Activated T-cell treated with anti-CD3 and anti-CD28 coated beads for 24 hours (primary cell): ENCODE results near the gene TMEM92.
A peak's percentile ranks its signal among the peaks of the same experiment; 100 is the strongest.
"Not testable (repeated sequence)": the region's sequence is repeated elsewhere in the genome, so short reads cannot be mapped to it uniquely, and the experiment has no call there.

Experiments
- DNase-seq: peaks from one replicate; pipeline ENCODE4 v3.0.0-alpha.2; 2020; ENCODE audit warnings: low read depth

TMEM92 gene

DNA sequence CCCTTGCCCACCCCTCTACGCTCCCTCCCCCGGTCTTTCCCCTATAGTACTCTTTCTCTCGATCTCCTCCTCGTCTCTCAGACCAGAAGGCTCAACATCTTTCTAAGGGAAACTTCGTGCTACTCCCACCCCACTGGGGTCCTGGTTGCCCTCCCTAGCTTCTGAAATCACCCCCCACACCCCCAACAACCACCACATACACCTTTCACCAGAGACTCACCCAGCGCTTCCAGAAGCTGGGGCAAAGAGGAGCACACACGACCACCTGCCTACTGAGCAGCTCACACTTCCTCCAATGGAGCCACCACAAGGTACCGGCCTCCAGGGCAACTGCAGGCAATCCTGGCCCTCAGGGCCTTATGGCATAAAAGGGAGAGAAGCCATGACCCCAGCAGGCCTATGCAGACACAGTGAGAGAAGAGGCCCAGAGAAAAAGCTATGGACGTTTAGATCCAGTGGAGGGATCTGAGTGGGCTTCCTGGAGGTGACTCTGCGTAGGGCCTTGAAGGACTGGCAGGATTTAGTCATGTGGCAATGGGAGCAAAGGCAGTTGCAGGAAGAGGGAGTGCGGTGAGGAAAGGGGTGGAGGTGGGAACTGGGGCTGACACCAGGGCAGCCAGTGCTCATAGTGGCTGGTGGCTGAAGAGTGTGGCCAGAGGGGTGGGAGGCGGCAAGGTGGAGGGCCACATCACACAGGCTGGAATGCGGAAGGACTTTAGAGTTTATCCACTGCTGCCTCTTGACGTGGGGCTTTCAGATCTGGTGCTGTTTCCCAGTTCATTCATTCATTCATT lies 12.1 kb upstream of the TMEM92 start:
- no peak for DNase-seq

GRCh38 chr17:50263331-50264262 lies 10.7 kb upstream of the TMEM92 start:
- DNase-seq: no peak

DNA sequence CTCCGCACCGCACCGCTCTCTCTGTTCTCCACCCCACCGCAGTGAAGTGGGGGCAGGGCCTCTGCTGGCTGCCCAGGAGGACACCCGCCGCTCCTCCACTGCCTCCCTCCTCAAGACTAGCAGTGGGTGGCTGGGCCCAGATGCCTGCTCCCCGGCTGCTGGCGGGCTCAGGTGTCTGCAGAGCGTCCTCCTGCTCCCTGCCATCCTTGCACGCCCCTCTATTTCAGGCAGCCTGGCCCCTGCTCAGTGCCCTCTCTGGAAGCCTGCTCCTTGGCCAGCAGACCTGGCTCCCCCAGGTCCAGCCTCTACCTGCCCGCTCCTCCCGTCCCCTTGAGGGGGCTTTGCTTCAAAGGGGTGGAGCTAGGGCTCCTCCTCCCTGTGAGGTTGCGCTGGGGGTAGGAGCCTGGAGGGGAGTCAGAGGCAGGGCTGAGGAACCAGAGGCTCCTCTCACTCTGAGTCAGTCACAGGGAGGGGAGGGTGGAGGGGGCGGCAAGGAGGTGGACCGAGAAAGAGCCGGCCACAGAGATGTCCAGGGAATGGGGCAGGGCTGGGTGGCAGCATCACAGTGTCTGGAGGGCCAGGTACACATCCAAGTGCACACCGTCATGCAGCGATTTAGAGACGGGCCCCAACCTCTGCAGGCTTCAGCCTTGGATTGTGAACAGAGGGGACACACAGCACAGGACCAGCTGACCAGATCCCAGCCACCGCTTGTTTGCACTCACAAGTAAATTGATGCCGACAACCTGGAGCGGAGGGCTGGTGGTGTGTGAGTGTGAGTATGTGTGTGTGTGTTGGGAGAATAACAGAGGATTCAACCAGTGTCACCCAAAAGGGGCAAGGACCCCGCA lies 9.8 kb upstream of the TMEM92 start:
- no peak for DNase-seq

DNA sequence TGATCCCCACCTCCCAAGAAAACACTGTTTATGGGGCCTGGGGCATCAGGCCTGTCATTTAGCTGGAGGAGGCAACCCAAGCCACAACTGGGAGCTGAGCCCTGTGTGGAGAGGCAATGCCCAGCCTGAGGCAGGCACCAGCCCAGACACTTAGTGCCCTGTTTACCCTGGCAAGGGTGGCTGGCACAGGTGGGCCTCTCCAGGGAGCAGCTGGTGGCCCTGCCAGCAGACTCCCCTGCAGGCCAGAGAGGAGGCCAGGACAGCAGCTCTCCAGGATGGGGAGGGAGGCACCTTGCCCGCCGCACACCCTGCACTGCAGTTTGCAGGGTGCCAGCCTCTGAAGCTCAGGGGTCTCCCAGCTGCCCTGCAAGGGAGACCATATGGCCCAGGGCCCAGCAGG lies 9.1 kb upstream of the TMEM92 start:
- no peak for DNase-seq

DNA sequence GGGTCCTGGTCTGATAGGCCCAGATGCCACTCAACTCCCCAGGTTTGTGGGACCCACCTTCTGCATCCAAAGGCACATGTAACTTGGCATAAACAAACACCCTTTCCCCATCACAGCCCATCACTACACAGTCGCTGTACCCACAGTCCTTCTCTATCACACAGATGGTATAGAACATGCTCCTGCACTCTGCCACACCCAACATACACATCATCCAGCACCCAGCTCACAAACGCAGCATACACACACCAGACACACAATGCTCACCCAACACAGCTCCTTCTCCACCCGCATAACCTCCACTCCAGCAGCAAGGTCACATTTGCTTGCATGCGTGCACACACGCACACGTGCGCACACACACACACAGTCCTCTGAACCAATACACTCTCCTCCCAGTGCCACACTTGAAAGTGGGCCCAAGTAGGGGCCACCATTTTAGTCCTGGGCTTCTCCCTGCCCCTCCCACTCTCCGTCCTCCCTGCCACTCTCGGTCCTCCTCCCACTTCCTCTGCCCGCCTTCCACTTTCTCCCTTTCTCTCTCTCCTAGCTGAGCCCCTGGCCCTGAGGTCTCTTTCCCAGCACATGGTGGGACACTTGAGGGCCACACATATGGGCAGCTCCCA lies 8.5 kb upstream of the TMEM92 start:
- DNase-seq: no peak

DNA sequence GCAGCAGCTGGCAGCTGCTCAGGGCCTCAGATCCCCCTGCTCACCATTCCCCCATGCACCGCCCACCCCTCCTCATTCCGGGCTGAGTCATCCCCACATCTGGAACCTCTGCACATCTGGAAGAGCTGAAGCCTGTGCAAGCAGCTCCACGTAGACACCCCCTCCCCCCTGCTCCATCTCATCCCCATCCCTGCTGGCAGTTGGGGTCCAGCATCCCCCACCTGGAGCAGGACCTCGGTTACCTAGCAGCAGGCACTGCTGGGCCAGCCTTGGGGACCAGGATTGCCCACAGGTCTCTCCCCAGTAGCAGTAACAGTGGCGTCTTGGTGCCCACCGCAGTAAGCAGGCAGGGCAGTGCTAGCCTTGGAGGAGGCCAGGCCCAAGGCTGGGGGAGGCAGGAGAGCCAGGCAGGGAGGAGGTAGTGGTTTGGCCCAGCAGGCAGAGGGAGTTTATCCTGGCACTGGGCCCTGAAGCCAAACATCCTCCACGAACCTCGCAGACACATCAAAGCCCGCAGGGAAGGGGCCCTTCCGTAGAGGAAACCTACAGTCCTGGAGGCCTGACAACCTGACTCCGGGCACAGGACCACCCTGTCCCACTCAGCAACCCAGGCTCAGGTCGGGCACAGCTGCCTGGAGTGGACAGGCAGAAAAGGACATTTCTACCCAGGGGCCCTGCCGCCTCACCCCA lies 7.7 kb upstream of the TMEM92 start:
- no peak for DNase-seq

GRCh38 chr17:50267074-50267841 lies 7.0 kb upstream of the TMEM92 start:
- DNase-seq: no peak

GRCh38 chr17:50268026-50268425 lies 6.2 kb upstream of the TMEM92 start:
- no peak for DNase-seq

- DNase-seq: no peak
These were observed 5.5 kb upstream of the TMEM92 start for GRCh38 chr17:50268743-50269275.

DNA sequence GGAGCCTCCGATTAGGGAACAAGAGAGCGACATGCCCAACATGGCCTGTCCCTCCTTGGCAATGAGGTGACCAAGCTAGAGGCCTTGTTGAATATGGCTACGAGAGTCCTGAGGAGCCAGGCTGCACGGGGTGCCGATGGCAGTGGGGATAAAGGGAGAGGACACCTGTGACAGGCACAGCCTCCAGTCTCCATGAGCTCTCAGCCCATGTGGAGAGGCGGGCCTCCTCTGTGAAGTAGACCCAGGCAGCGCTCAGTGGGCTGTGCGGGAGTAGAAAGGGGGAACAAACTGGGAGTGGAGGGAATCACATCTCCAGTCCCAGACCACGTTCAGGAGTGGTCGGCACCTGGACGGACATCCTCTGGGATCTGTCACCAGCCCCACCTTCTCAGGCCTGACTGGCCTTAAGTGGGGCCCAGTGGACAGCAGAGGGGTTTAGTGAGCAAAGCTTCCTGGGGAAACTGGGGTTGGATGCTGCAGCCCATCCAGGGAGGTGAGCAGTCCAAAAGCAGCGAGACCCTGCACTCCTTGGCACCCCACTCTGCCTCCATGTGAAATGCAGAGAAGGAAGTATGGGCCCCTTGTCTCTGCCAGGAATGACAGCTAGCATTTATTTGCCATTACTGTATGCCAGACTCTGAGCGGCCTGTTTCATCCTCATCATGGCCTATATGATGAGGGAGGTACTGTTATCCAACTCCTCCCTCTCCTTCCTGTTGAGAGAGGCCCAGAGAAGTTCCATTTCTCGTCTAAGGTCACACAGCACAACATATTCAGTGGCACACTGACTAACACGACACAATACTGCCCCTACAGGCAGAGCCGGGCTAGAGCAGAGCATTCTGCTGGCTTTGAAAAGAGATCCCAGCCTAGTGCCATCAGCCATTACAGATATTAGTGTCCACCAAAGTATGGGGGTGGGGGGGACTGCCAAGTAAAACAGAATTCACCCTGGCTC lies 4.5 kb upstream of the TMEM92 start:
- peak; percentile 54 for DNase-seq

DNA sequence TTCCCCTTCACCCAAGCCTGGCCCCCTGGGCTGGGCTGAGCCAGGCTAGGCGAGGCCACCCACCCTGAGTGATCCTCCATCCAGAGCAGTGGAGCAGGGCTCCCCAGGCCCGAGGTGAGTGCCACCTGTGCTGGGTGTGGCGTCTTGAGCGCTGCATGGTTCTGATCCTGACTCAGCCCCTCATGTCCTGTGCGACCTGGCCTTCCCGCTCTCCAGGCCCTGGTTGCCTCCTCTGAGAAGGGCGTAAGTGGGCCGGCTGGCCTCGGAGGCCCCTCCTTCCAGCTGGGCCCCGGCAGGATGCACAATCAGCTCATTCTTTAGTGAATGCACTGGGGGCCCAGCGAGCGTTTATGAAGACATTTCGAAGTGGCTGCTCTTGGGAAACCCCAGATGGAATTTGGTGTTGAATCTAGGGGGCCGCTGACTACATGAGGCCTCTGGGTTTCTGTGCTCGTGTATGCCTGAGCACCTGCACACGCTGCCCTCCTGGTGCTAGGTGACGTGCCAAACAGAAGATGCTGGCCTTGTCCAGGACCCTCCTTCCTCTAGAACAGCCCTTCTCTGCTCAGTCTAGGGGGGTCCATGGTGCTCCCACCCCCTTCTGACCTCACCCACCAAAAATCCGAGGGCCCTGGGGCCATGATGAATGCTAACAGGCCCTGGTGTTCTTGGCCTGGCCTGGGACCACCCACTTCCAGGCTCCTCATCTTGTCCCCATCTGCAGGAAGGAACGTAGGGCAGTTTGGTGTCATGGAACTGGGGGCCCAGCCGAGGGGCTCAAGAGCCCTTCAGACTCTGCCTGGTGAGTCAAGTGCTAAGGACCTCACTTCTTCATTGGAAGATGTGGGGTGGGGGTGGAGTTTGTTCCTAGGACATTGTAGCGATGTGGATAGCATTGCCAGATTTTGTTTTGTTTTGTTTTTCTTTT lies 3.6 kb upstream of the TMEM92 start:
- DNase-seq: no peak

GRCh38 chr17:50271363-50271750 lies 2.9 kb upstream of the TMEM92 start:
- not testable (repeated sequence) for DNase-seq

- DNase-seq: no peak
These were observed 2.0 kb upstream of the TMEM92 start for GRCh38 chr17:50272246-50272645.

- DNase-seq: peak; percentile 30
These were observed 1.3 kb upstream of the TMEM92 start for GRCh38 chr17:50272711-50273653.

DNA sequence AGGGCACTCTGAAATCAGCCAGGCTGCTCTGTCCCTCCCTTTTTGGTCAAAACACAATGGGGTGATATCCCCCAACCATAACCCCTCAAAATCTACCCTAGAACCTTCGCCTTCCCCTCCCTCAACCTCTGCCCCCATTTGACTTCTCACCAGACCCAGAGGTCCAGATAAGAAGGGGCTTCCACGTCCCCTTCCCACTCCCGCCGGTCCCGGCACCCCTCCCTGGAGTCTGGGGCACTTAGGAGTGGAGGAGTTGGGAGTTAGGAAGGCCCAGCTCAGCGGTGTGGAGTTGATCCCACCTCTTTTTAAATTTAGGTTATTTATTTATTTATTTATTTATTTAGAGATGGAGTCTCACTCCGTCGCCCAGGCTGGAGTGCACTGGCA lies 619 bp upstream of the TMEM92 start:
- no peak for DNase-seq

DNA sequence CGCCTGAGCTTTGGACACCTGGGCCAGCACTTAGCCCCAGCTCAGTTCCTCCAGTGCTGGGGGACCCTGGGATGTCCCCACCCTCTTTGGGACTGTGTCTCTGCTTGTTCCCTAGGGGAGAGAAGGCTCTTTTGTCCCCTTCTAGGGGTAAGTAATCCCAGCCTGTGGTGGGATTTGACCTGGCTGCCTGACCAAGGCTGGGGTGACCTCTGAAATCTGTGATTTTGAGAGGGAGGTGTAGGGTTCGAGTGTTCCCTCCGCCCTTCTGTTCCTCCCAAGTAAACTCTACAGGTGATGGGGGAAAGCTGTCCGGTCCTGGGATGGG lies 593 bp downstream of the TMEM92 start:
- DNase-seq: no peak

- no peak for DNase-seq
These were observed 1.0 kb downstream of the TMEM92 start for GRCh38 chr17:50275279-50275678.
